HepG2 (cell line): Measurements from ENCODE around the gene ICAM5. TPM values are rescaled to one million over a fixed set of nuclear protein-coding genes. Genes with fewer than 3 reads are reported as not detected.

ENCODE experiments used
- CBX5 ChIP-seq: sonication (generic); formaldehyde crosslinking; IDR thresholded peaks from 2 replicates; pipeline ENCODE4 v1.4.0; 2020; ENCODE audit warnings: missing genetic modification reagents, borderline replicate concordance
- EEA1 ChIP-seq: sonication (generic); formaldehyde crosslinking; IDR thresholded peaks from 2 replicates; pipeline ENCODE4 v1.5.1; 2020; ENCODE audit warnings: mild to moderate bottlenecking, missing genetic modification reagents, borderline replicate concordance
- FUBP1 ChIP-seq: sonication (generic); formaldehyde crosslinking; IDR thresholded peaks from 2 replicates; pipeline ENCODE4 v1.5.1; 2020; ENCODE audit warnings: missing genetic modification reagents, mild to moderate bottlenecking, borderline replicate concordance
- MXD4 ChIP-seq: IDR thresholded peaks from 2 replicates; pipeline ENCODE4 v1.6.1; 2016; ENCODE audit warnings: mild to moderate bottlenecking, missing biosample characterization, missing genetic modification reagents
- PAWR ChIP-seq: sonication (generic); formaldehyde crosslinking; IDR thresholded peaks from 2 replicates; pipeline ENCODE4 v1.4.0; 2020; ENCODE audit warnings: missing genetic modification reagents, mild to moderate bottlenecking, borderline replicate concordance
- POGZ ChIP-seq: sonication (generic); formaldehyde crosslinking; IDR thresholded peaks from 2 replicates; pipeline ENCODE4 v1.4.0; 2020; ENCODE audit warnings: mild to moderate bottlenecking, missing genetic modification reagents
- SOX13 ChIP-seq, 3 experiments: fragments of 450-650 bp in 1 of 3; sonication (generic) in 1 of 3; formaldehyde crosslinking in 1 of 3; IDR thresholded peaks in 2 of 3; conservative IDR thresholded peaks in 1 of 3; 2 replicates each; pipeline versions ENCODE4 v1.5.0 to v1.6.1; 2016 to 2020; ENCODE audit warnings: antibody characterized with exemption in 1 of 3, mild to moderate bottlenecking in 1 of 3, missing compliant biosample characterization in 1 of 3, missing genetic modification reagents in 1 of 3, moderate library complexity in 1 of 3
- TMF1 ChIP-seq: sonication (generic); formaldehyde crosslinking; IDR thresholded peaks from 2 replicates; pipeline ENCODE4 v1.8.1; 2022; ENCODE audit warnings: low read depth, missing genetic modification reagents
- YEATS4 ChIP-seq: sonication (generic); formaldehyde crosslinking; IDR thresholded peaks from 2 replicates; pipeline ENCODE4 v1.4.0; 2020; ENCODE audit warnings: missing genetic modification reagents, borderline replicate concordance
- ZBTB38 ChIP-seq: sonication (generic); formaldehyde crosslinking; IDR thresholded peaks from 2 replicates; pipeline ENCODE4 v1.5.1; 2020; ENCODE audit warnings: mild to moderate bottlenecking, missing genetic modification reagents
- polyA plus RNA-seq, 8 experiments: library from polyadenylated mRNA; depleted of rRNA in 3 of 8; stranded (reverse) in 7 of 8; unstranded in 1 of 8; fragments of >200 nt; fragmentation: Illumina TruSeq in 4 of 8; extraction: Trizol in 4 of 8; gene quantifications; 2 replicates each; pipeline versions ENCODE4 v1.2.1 to v1.2.3, GENCODE V29; 2011 to 2016; ENCODE audit warnings: low read depth in 4 of 8, missing spikeins in 1 of 8, mixed read lengths in 1 of 8; ENCODE audit not compliant: insufficient read depth in 1 of 8
- total RNA-seq, 5 experiments: library from RNA; depleted of rRNA; stranded (reverse); fragments of >200 nt; fragmentation: Illumina TruSeq; extraction: Trizol; gene quantifications; 2 replicates each; pipeline ENCODE4 v1.2.3, GENCODE V29; 2016; ENCODE audit warnings: low read depth in 1 of 5
- TF ChIP-seq, protein P1 (sequence below): sonication (generic); formaldehyde crosslinking; IDR thresholded peaks from 2 replicates; pipeline ENCODE4 v1.8.0; 2022; ENCODE audit warnings: mild to moderate bottlenecking, missing genetic modification reagents

The ICAM5 gene
- total and polyA plus RNA-seq, 2 of the 13 experiments (the other 11 are each of a cell fraction or from before 2014, with no cell fraction given) = 0.46 to 1.6 TPM

- TF ChIP-seq EEA1 (CRISPR knock-in tag) (peak; percentile 87), CBX5 (CRISPR knock-in tag) (peak; percentile 43; the same call in 1 of the 2 replicates), YEATS4 (CRISPR knock-in tag) (peak; percentile 99), POGZ (CRISPR knock-in tag) (peak; percentile 93), TMF1 (CRISPR knock-in tag) (peak; percentile 51; the same call in 1 of the 2 replicates), ZBTB38 (CRISPR knock-in tag) (peak; percentile 79), FUBP1 (CRISPR knock-in tag) (peak; percentile 5; the same call in 1 of the 2 replicates), MXD4 (CRISPR knock-in tag) (peak; percentile 89; the same call in 1 of the 2 replicates), SOX13 (IDR thresholded peaks at IDR 0.05) (no peak; the same call in 1 of the 2 replicates), SOX13 (CRISPR knock-in tag; conservative IDR thresholded peaks at IDR 0.05 in 1 of 2, IDR thresholded peaks at IDR 0.05 in 1 of 2) (peak in 1 of 2 experiments; percentile 28; a peak in 2 of 4 replicates), PAWR (CRISPR knock-in tag) (no peak)
- TF ChIP-seq, protein P1, sequence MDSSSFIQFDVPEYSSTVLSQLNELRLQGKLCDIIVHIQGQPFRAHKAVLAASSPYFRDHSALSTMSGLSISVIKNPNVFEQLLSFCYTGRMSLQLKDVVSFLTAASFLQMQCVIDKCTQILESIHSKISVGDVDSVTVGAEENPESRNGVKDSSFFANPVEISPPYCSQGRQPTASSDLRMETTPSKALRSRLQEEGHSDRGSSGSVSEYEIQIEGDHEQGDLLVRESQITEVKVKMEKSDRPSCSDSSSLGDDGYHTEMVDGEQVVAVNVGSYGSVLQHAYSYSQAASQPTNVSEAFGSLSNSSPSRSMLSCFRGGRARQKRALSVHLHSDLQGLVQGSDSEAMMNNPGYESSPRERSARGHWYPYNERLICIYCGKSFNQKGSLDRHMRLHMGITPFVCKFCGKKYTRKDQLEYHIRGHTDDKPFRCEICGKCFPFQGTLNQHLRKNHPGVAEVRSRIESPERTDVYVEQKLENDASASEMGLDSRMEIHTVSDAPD (CRISPR knock-in tag) = 0 out of 2 replicates have a peak, but pooled peaks have one; percentile 43
- TF ChIP-seq, all 625 proteins: peak for 325
Measured at GRCh38 chr19:10251792-10252694, 37.7 kb upstream of the ICAM5 start, which contains the start of gene MRPL4 (continued).
